DOHH2 (cell line): ENCODE results near the gene COMMD3.
A peak's percentile ranks its signal among the peaks of the same experiment; 100 is the strongest.

Source experiments
- H3F3A ChIP-seq: fragments of 200-600 bp; sonication (generic), shearing (Covaris generic); 2 replicates; pipeline ENCODE4 v1.6.0; 2016; ENCODE audit warnings: antibody characterized with exemption, mild to moderate bottlenecking; ENCODE audit not compliant: control insufficient read depth, insufficient read depth
- H3K27ac ChIP-seq: fragments of 200-600 bp; sonication (generic); 2 replicates; pipeline ENCODE4 v1.5.1; 2014; ENCODE audit warnings: low read depth, mild to moderate bottlenecking, low read length, moderate library complexity
- H3K27me3 ChIP-seq: fragments of 200-600 bp; sonication (generic); 2 replicates; pipeline ENCODE4 v1.6.1; 2014; ENCODE audit warnings: mild to moderate bottlenecking, low read length, mixed read lengths; ENCODE audit not compliant: control insufficient read depth
- H3K36me3 ChIP-seq: fragments of 200-600 bp; sonication (generic); 2 replicates; pipeline ENCODE4 v1.6.1; 2014; ENCODE audit warnings: mild to moderate bottlenecking, low read length, moderate library complexity, mixed read lengths; ENCODE audit not compliant: control insufficient read depth
- H3K4me1 ChIP-seq: fragments of 200-600 bp; sonication (generic); 2 replicates; pipeline ENCODE4 v1.6.1; 2014; ENCODE audit warnings: mild to moderate bottlenecking, low read length, mixed read lengths; ENCODE audit not compliant: control insufficient read depth
- H3K4me2 ChIP-seq: fragments of 200-600 bp; sonication (generic); 2 replicates; pipeline ENCODE4 v1.6.0; 2014; ENCODE audit warnings: mild to moderate bottlenecking, low read length, moderate library complexity
- H3K4me3 ChIP-seq: fragments of 200-600 bp; sonication (generic); 2 replicates; pipeline ENCODE4 v1.5.1; 2014; ENCODE audit warnings: mild to moderate bottlenecking, low read length, mixed read lengths
- H3K79me2 ChIP-seq: fragments of 200-600 bp; sonication (generic); 2 replicates; pipeline ENCODE4 v1.6.1; 2014; ENCODE audit warnings: mild to moderate bottlenecking, low read length, mixed read lengths; ENCODE audit not compliant: control insufficient read depth
- H3K9me2 ChIP-seq: fragments of 200-600 bp; sonication (generic); replicated peaks from 2 replicates; pipeline ENCODE4 v1.6.1; 2014; ENCODE audit warnings: mild to moderate bottlenecking, low read length, mixed read lengths; ENCODE audit not compliant: control insufficient read depth
- H3K9me3 ChIP-seq: fragments of 200-600 bp; sonication (generic); 2 replicates; pipeline ENCODE4 v1.6.1; 2014; ENCODE audit warnings: antibody characterized with exemption, low read length, mixed read lengths; ENCODE audit not compliant: control insufficient read depth, insufficient read depth
- H4K20me1 ChIP-seq: fragments of 200-600 bp; sonication (generic); 2 replicates; pipeline ENCODE4 v1.6.0; 2014; ENCODE audit warnings: low read depth, mild to moderate bottlenecking, antibody characterized with exemption, low read length, moderate library complexity; ENCODE audit not compliant: control insufficient read depth, insufficient read depth
- EZH2phosphoT487 ChIP-seq: fragments of 200-600 bp; sonication (generic); IDR thresholded peaks from 2 replicates; pipeline ENCODE4 v1.6.1; 2017; ENCODE audit warnings: borderline replicate concordance, mild to moderate bottlenecking, antibody characterized with exemption, low read length, moderate library complexity, mixed read lengths
- TF ChIP-seq, protein P1 (sequence below): fragments of 200-600 bp; sonication (generic); IDR thresholded peaks from one replicate; pipeline ENCODE4 v1.5.1; 2014; ENCODE audit warnings: antibody characterized with exemption, mild to moderate bottlenecking, low read depth, low read length; ENCODE audit not compliant: poor library complexity, severe bottlenecking

COMMD3 gene

DNA sequence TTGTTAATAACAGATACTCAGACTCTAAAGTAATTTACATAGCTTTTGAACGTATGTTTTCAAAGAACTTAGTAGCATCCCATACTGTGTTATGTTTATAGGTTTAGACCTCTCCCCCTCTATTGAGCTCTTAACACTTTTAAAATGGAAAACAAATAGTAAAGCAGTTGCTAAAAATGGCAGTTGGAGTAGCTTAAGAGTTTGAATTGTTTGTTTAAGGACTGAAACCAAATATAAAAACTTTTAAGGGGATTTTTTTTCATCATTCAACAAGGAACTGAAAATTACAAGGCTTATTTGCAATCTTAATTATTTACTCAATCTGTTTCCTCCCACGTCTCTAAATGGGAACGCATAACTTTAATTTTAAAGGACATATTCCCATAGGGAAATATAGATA is 27.5 kb downstream of the COMMD3 start:
- Histone ChIP-seq H3K36me3 (no peaks in the 10 kb centered on the region), H3K9me3 (no peaks in the 10 kb centered on the region), H3K4me1 (peaks cover 54% of the 10 kb centered on the region), H3K27ac (peak overlapping the region; percentile 66), H3F3A (peaks cover 16% of the 10 kb centered on the region; the same call in 1 of the 2 replicates), H3K27me3 (peaks cover 48% of the 10 kb centered on the region), H3K4me2 (peak overlapping the region; percentile 65), H3K4me3 (peak overlapping the region; percentile 48), H3K9me2 (no peaks in the 10 kb centered on the region), H3K79me2 (no peaks in the 10 kb centered on the region), H4K20me1 (no peaks in the 10 kb centered on the region)
- TF ChIP-seq EZH2phosphoT487, result no peak
- TF ChIP-seq, protein P1, sequence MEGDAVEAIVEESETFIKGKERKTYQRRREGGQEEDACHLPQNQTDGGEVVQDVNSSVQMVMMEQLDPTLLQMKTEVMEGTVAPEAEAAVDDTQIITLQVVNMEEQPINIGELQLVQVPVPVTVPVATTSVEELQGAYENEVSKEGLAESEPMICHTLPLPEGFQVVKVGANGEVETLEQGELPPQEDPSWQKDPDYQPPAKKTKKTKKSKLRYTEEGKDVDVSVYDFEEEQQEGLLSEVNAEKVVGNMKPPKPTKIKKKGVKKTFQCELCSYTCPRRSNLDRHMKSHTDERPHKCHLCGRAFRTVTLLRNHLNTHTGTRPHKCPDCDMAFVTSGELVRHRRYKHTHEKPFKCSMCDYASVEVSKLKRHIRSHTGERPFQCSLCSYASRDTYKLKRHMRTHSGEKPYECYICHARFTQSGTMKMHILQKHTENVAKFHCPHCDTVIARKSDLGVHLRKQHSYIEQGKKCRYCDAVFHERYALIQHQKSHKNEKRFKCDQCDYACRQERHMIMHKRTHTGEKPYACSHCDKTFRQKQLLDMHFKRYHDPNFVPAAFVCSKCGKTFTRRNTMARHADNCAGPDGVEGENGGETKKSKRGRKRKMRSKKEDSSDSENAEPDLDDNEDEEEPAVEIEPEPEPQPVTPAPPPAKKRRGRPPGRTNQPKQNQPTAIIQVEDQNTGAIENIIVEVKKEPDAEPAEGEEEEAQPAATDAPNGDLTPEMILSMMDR, result no peak

GRCh38 chr10:22344249-22344648 is 28.1 kb downstream of the COMMD3 start:
- Histone ChIP-seq H3F3A (peaks cover 16% of the 10 kb centered on the region; the same call in 1 of the 2 replicates), H3K79me2 (no peaks in the 10 kb centered on the region), H3K9me2 (no peaks in the 10 kb centered on the region), H3K4me3 (peak overlapping the region; percentile 48), H3K27me3 (peaks cover 43% of the 10 kb centered on the region), H3K27ac (peak overlapping the region; percentile 66), H3K4me1 (peaks cover 51% of the 10 kb centered on the region), H3K36me3 (no peaks in the 10 kb centered on the region), H3K9me3 (no peaks in the 10 kb centered on the region), H3K4me2 (peak overlapping the region; percentile 65), H4K20me1 (no peaks in the 10 kb centered on the region)
- TF ChIP-seq, protein P1, result no peak
- TF ChIP-seq EZH2phosphoT487, result no peak

- peaks cover 46% of the 10 kb centered on the region for H3K4me1 ChIP-seq
- H4K20me1 ChIP-seq, result no peaks in the 10 kb centered on the region
- peaks cover 37% of the 10 kb centered on the region for H3K27me3 ChIP-seq
- H3K9me2 ChIP-seq, result no peaks in the 10 kb centered on the region
- no peak for TF ChIP-seq EZH2phosphoT487
- TF ChIP-seq, protein P1, result no peak
- H3K9me3 ChIP-seq, result no peaks in the 10 kb centered on the region
- H3K4me2 ChIP-seq, result peak overlapping the region; percentile 65
- H3K79me2 ChIP-seq, result no peaks in the 10 kb centered on the region
- peak overlapping the region; percentile 48 for H3K4me3 ChIP-seq
- peaks cover 16% of the 10 kb centered on the region; the same call in 1 of the 2 replicates for H3F3A ChIP-seq
- H3K36me3 ChIP-seq, result no peaks in the 10 kb centered on the region
- H3K27ac ChIP-seq, result peak overlapping the region; percentile 66
These were observed 28.7 kb downstream of the COMMD3 start for GRCh38 chr10:22344781-22345300.
